Fibroblast of skin of right quadriceps (primary cell): ENCODE results near the gene PARP8.
"Not testable (repeated sequence)": the region's sequence is repeated elsewhere in the genome, so short reads cannot be mapped to it uniquely, and the experiment has no call there.

Source experiments
- DNase-seq: peaks from one replicate; pipeline ENCODE4 v3.0.0-alpha.2; 2013

PARP8 gene

DNA sequence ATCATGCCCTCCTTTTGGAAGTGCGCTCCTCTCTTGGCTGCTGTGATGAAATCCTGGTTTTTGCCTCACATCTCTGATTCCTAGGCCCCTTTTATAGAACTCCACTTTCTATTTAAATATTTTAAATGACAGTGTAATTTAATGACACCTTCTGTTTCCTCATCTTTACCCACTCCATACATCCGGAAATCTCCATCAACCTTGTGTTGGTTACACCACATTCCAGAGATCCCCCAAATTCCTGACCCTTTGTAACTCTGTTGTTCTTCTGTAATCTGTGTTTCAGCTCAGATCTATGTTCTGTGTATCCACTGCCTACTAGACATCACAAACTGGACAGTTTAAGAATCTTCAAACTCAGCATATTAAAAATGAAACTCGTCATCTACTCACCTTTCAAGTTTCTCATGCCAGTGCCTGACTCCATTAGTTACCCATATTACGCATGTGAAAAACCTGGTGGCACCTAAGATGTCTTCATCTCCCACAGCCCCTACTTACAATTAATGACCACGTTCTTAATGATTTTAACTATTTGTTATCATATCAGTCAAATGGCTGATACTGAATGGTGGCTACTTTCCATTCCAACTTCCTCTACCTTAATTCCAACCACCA is 25.1 kb downstream of the PARP8 start:
- DNase-seq: no peak

DNA sequence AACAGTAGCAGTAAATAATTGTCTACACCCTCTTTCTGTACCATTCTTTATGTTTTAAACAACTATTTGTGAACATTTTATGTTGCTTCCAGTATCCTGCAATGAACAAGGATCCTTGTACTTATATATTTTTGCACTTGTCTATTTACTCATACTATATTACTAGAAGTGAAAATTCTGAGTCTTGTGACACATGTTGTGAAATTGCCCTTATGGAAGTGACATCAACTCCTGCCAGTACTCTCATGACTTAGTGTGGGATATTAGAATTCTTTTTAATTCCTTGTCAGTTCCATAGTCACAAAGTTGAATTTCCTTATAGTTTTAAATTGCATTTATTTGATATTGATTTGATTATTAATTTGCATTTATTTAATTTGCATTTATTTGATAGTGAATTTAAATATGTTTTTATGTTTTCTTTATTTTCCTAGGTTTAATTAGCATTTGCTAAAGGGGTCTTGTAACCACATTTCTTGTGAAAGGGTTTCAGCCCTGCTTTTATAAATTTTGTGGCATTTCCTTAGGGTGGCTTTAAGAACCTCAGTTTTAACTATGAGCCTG is 27.7 kb downstream of the PARP8 start:
- no peak for DNase-seq

DNA sequence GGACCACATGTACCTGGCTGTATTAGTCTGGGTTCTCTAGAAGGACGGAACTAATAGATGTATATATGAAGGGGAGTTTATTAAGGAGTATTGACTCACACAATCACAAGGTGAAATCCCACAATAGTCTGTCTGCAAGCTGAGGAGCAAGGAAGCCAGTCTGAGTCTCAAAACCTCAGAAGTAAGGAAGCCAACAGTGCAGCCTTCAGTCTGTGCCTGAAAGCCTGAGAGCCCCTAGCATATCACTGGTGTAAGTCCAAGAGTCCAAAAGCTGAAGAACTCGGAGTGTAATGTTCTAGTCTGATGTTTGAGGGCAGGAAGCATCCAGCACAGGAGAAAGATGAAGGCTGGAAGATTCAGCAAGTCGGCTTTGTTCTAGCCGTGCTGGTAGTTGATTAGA is 28.2 kb downstream of the PARP8 start:
- DNase-seq: not testable (repeated sequence)

DNA sequence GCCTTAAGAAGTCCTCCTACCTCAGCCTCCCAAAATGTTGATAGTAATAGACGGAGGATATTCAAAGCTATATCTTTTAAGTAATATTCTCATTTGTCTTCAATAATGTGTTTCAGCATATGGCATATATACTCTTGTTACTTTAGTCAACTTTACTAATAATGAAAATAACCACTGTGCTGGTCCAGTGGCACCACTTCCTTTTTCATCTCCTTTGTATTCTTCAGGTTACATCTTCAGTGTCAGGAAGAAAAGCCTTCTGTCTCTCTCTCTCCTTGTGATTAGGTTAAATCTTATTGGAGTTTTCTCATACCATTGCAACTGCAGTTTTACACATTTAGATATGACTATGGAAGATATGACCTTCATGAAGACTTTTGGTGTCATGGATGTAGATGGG is 31.3 kb downstream of the PARP8 start:
- no peak for DNase-seq

DNA sequence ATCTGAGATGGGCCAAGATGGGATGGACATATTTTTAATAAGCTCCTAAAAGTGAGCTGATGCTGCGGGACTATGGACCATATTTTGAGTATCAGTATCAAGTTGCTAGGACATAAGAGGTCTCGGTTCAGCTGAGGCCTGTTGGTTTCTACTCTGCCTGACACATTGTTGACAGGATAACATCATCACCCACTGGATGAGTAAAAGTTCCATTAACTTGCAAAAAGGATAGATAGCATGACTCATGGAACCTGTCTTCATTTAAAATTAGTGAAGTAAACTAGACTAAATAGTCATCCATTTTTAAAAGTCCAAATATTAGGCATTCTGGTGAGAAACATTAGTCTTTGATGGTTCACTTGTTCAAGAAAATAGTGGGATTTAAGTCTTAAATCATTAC is 33.3 kb downstream of the PARP8 start:
- peak; percentile 1 for DNase-seq

DNA sequence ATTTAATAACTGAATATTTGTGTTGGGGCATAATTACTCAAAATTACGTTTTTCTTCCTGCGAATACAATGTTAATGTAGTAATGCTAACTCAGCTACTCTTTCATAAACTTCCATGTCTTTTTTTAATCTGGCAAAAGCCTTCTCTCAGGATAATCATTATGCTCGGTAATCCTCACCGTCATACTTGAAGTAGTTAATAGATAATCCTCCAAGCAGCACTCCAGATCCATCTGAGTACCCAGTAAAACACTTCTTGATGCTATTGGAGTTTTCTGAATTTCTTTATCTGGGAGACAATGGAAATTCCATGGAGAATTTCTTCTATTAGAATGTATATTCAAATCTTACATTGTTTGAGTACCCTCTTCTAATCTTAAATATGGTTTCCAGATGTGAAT is 34.3 kb downstream of the PARP8 start:
- DNase-seq: no peak

DNA sequence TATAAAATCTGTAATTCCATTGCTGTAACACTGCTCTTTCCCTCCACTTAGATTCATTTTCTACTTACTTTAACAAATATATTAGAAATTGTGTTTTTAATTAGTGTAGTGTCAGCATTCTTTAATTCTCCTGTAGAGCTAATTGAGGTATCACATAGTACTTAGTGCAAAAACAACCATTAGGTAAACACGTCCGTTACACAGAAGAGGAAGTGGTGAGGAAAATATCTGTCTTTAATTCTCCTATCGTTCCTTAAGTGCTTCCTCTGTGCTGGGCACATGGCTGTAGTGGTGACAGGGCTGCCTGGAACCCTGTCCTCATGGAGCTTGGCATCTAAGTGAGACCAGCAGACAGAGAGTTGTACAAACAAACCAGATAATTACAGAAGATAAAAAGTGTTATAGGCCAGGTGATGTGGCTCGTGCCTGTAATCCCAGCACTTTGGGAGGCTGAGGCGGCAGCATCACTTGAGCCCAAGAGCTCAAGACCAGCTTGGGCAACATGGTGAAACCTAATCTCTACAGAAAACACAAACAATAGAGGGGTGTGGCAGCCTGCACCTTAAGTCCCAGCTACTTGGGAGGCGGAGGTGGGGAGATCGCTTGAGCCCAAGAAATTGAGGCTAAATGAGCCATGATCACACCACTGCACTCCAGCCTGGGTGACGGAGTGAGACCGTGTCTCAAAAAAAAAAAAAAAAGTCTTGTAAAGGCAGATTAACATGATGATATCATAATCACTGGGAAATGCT is 36.4 kb downstream of the PARP8 start:
- DNase-seq: no peak

DNA sequence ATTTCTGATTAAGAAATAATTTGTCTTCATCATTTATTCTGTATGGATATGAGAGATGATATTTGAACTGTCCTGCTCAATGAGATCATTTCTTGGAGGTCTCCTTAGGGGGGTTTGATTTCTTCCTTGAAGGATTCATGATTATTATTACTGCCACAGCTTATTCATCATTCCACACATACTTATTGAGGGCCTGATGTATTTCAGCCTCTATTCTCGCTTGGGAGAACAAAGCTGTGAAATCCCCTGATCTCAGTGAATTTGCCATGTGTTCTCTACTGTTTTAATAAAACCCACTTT is 36.9 kb downstream of the PARP8 start:
- no peak for DNase-seq

DNA sequence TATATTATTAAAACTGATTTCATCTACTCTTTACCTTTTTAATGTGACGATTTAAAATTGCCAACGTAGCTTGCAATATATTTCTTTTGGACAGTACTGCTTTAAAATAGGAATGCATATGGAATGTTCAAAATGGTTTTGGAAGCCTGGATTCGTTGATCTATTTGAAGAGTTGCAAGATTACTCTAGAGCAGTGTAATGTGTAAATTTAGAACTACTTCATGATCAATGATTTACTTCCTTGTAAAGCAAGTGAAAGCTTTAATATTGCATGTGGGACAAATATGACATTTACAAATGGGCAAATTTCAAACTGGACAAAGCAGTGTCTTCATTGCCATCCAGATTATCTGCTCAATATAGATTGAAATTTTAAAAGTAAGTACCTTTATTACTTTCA is 38.3 kb downstream of the PARP8 start:
- DNase-seq: no peak

DNA sequence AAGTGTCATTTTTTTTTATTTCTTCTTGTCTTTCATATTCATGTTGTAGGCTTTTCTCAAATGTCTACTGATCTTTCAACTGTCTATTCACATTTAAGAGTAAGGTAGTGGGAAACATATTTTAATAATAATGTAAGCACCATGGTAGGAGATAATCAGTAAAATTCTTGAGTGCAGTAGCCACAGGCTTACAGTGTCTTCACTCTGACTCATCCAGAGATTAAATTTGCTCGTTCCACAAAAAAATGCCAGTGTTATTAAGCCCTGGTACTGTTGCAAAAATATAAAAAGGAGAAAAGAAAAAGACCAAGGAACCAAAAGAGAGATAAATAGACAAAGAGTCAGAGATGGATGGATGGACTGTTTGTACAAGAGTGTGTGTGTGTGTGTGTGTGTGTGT is 43.0 kb downstream of the PARP8 start:
- peak; percentile 34 for DNase-seq

DNA sequence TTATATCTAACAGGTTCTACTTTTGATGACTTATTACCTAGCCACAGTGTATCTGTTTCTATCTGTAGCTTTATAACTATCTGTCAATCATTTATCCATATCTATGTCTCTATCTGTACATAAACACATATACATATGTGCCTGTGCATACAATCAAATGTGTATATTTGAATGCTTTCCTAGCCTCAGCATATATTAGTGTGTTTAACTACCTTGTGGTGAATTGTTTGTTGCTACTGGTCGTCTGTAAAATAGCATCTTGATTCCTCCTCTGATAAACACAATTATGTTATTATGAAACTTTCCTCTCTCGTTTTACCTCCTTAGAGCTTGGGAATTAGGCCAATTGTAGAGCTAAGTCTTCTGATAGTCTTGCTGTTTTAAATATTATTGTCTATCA is 44.4 kb downstream of the PARP8 start:
- no peak for DNase-seq

DNA sequence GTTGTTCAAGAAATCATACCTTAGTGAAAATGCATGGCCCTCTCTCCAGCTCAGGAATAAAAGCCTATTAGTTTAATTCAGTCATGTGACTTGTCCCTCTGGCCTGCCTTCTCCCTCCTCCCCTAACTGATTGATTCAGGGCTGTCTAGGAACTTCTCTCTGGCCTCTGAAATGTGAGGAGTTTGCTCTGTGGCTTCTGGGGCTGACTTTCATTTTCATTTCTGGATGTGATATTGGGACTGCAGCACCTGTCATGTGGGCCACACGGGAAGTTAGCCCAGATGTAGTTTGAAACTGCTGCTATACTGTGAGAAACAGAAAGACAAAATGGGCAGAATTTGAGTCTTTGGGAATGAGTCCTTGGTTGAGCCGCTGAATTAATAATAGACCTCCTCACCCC is 44.8 kb downstream of the PARP8 start:
- DNase-seq: no peak

DNA sequence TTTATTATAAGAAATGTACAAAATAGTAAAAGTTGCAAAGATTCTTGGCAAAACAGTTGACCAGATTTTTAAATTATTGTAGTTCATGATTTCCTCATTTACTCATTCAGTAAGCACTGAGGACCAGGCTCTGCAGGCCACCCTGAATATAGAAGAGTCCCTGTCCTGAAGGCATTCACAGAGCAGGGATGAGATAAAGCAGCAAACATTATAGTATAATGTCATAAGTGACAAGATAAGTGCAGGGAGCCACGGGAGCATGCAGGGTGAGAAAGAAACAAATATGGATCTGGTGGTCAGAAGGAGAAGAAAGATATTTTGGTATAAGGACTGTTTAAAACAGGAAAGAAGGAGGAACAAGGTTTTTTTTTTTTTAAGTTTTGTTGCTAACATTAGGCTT is 46.0 kb downstream of the PARP8 start:
- no peak for DNase-seq

DNA sequence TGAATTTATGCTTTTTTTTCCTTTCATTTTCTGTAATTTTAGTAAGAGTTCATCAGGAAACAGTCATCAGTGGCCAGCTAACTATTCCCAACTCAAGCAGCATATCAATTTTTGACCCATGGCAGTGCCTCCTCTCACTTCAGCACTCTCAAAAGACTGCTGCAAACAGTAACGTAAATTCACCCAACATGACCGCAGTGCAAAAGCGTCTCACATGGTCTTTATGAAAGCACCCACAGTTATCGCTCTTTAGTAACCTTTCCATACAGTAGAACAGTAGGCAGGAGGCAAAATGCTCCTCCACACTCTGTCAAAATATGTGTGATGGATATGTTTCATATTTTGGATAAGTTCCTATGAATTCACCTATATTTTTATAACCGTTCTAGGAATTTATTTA is 48.6 kb downstream of the PARP8 start:
- no peak for DNase-seq

DNA sequence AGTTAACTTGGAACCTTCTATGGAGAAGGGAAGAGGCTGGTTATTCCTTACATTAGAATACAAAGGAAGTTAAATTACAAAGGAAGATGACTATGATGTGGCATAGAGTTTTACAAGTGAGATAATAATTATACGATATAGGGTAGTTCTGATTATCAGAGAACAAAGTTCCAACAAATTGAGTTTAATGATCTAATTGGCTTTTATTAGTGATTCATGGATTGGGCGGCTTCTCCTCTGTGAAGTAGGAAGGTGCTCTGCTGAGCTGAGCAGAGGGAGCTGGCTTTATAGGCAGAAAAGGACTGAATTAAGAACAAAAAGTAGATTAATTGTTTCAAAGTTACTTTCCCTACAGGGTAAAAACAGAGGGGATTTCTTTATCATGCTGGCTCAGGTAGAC is 49.7 kb downstream of the PARP8 start:
- DNase-seq: no peak

DNA sequence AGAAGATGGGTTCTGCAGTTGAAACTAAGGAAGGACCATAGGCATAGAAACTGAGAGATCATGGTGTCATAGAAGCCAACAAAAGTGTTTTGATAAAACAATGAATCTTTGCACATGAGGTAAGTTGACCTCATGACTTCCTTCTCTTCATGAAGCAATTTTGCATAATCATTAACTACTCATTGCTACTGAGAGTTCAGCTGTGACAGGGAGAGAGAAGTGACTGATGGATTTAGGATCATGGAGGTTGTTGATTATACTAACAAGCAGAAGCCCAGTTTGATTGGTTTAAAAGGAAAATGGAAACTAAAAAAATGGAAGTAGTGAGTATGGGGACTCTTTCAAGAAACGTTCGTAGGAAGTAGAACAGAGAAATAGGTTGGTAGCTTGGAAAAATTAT is 51.2 kb downstream of the PARP8 start:
- no peak for DNase-seq

DNA sequence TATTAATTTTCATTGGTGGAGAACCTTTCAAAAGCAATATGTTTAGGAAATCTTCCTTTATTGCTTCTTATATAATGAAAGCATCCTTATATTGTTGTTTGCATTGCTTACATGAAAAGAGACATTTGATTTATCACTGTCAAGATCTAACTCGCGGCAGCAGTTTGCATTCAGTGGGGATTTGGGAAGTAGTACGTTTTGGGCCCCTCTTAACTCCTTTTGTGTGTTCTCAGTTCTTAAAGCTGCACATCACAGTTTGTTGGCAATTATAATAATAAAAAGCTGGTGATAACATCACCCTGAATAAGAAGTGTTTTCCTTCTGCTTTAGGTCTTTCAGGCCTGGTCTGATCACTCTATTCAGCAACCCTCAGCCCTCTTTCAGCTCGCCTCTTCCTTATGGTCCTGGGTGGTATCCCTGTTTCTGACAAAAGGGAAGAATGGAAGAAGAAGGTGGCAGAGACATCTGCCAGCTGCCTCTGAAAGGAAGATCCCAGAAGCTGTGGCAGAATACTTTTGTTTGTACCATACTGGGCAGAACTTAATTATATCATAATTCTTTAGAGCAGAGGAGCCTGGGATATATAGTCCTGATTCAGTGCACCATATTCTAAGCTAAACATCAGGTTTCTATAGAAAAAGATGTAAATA is 53.7 kb downstream of the PARP8 start:
- no peak for DNase-seq

DNA sequence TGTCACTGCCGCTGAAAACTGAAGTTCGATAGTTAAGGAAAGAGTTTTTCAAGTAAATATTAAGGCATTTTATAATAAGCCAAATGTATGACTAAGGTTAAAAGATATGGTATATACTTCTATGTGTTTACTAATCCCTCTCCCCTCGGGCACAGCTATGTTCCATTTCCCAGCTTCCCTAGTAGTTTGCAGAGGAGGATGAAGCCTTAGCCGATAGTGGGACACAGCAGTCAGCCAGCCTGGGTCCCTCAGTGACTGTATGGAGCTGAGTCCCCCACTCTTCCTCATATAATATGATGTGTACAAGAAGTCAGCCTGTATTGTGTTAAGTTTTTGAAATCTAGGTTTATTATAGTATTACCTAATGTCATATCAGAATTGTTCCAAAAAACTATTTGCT is 55.8 kb downstream of the PARP8 start:
- DNase-seq: no peak

DNA sequence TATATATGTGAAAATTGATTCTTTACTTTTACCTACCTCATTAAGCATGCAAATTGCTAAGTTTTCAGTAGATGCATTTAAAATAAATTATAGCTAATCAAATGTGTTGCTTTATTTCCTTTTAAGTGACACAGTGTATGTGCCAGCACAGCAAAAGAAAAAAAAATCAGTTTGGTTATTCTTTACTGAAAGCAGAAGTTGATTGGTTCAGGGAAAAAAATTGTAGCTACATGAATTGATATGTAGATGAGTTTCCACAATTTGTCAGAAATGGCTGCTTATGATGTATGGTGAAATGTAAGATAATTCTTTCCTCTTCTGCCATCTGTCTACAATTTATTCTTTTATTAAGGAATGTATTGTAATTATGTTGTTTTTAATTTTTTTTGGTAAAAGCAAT is 57.8 kb downstream of the PARP8 start:
- no peak for DNase-seq

DNA sequence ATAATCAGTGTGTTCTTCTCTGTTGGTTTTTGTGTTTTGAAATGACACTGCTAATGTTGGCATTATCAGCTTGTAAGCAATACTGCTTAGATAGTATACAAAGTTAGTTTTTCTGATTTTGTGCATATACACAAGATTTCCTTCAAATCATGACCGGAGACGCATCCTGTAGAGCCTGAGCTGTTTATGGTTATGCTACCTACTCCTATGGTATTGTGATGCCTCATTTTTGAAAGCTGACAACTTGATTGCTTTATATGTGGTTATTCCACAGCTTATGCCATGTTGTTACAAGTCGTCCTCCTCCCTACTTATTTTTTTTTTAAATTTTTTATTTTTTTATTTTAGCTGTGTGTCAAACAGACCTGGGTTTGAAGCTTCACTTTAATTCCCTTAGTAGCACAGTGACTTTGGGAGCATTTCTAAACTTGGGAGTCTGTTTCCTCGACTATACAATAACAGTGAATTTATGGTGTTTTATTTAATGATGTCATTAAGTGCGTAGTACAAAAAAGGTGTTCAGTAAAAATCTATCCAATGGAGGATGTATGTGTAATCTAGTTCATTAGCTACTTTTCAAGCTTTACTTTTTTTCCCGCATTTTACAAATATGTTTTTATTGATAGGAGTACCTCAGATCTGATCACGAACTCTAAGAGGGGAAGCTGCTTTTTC is 59.5 kb downstream of the PARP8 start:
- DNase-seq: no peak

DNA sequence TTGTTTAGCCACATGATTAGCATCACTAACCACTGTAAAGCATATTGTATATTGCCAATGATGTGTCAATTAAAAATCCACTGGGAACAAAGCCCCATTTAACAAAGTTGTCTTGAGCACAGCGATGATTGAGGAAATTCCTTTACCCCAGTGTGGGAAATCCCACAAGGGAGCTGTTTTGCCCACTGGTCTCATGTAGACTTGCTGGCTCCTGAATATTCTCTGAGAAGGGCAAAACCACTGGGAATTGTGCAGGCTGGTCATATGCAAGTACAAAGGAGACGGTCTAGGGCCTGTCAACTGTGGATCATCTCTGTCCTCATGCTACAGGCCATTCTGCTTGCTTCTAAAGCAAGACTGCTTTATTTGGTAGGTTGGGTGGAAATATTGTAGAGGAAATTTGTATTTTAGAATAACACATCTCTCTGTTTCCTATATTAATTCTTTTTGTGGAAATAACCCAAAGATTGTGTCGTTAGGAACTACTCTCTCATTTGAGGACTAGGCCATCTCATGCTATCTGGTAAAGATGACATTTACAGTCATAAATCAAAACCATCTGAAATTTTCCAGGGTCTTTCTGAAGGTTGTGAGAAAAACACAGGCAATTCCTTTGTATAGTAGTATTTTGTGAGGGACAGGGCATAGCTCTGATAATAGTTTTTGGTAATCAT is 60.2 kb downstream of the PARP8 start:
- DNase-seq: no peak

DNA sequence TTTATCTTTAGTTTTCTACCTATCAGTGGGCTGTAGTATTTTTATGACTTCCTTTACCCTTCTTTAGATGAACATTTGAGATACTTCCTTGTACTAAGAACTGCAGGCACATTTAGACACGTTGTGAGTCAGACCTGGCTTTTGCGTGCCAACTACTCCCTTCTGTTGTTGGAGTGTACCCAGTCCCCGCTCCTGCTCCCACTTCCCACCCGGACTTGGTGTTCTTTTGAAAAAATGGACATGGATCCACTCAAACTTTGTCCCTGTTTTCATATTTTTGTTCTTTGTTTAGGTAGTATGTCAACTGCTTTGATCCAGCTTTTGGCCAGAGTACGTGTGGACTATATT is 60.7 kb downstream of the PARP8 start:
- no peak for DNase-seq

DNA sequence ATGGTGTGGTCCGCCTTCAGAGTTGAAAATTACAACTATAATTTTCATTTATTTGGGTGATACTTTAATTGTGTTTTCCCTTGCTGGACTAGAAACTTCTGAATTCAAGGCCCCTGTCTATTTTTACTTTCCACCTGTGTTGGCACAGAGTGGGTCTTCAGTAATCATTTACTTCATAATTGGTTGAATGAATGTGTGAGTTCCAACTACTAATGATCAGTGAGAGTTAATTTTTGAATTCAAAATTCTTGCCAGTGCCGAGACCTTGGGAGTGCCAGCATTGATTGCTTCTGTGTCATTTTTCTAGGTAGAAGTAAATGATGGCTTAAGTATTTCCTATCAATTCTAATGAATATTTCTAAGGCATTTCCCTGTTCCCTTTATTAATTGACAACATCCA is 61.4 kb downstream of the PARP8 start:
- DNase-seq: no peak
